NCI-H510A treated with DMSO at 0.1 percent for 48 hours (cell line): ENCODE results near the gene TTLL4.

Experiments
- DNase-seq: peaks from one replicate; lab custom pipeline; 2025; lab: John Stamatoyannopoulos, UW

The TTLL4 gene

GRCh38 chr2:218782528-218782844 is 71.9 kb downstream of the TTLL4 start:
- no peak for DNase-seq

- no peak for DNase-seq
These were observed 73.1 kb downstream of the TTLL4 start for GRCh38 chr2:218783688-218784087.

- peak; percentile 21 for DNase-seq
These were observed 74.5 kb downstream of the TTLL4 start for GRCh38 chr2:218785103-218785502.

- DNase-seq, result no peak
These were observed 75.5 kb downstream of the TTLL4 start for GRCh38 chr2:218786133-218786532.

GRCh38 chr2:218788529-218789255 is 78.1 kb downstream of the TTLL4 start:
- DNase-seq, result no peak

- DNase-seq, result no peak
These were observed 81.8 kb downstream of the TTLL4 start for GRCh38 chr2:218792433-218792832.

GRCh38 chr2:218796691-218797090 is 86.1 kb downstream of the TTLL4 start:
- no peak for DNase-seq

- DNase-seq, result no peak
These were observed 88.3 kb downstream of the TTLL4 start for GRCh38 chr2:218798767-218799504.

- no peak for DNase-seq
These were observed 89.4 kb downstream of the TTLL4 start for GRCh38 chr2:218799990-218800389.

GRCh38 chr2:218802386-218802994 is 91.9 kb downstream of the TTLL4 start:
- peak; percentile 7 for DNase-seq

GRCh38 chr2:218804817-218805216 is 94.2 kb downstream of the TTLL4 start:
- no peak for DNase-seq
